Measurements from ENCODE around the gene FYN.
"Not testable (repeated sequence)": the region's sequence is repeated elsewhere in the genome, so short reads cannot be mapped to it uniquely, and the experiment has no call there.

FYN gene

GRCh38 chr6:111650049-111650448 is 223.2 kb downstream of the FYN start:
- H3K4me3 ChIP-seq (ENCODE audit: low read length): no peak overlapping the region
- no peak for DNase-seq (ENCODE audit: low read depth)
- no peak for TF ChIP-seq CTCF (IDR thresholded peaks at IDR 0.05; ENCODE audit: insufficient read depth, low read depth, low read length, missing control alignments)

GRCh38 chr6:111648100-111648499 is 225.2 kb downstream of the FYN start:
- no peak overlapping the region for H3K4me3 ChIP-seq (ENCODE audit: low read length)
- TF ChIP-seq CTCF (IDR thresholded peaks at IDR 0.05; ENCODE audit: insufficient read depth, low read depth, low read length, missing control alignments): no peak
- DNase-seq (ENCODE audit: low read depth): no peak

- TF ChIP-seq CTCF (IDR thresholded peaks at IDR 0.05; ENCODE audit: insufficient read depth, low read depth, low read length, missing control alignments): no peak
- peak; percentile 46 for DNase-seq (ENCODE audit: low read depth)
- no peak overlapping the region for H3K4me3 ChIP-seq (ENCODE audit: low read length)
Measured at GRCh38 chr6:111646942-111647341, 226.3 kb downstream of the FYN start.

- no peak for TF ChIP-seq CTCF (IDR thresholded peaks at IDR 0.05; ENCODE audit: insufficient read depth, low read depth, low read length, missing control alignments)
- no peak overlapping the region for H3K4me3 ChIP-seq (ENCODE audit: low read length)
- no peak for DNase-seq (ENCODE audit: low read depth)
Measured at GRCh38 chr6:111646034-111646433, 227.2 kb downstream of the FYN start.

GRCh38 chr6:111644893-111645430 is 228.3 kb downstream of the FYN start:
- no peak overlapping the region for H3K4me3 ChIP-seq (ENCODE audit: low read length)
- no peak for TF ChIP-seq CTCF (IDR thresholded peaks at IDR 0.05; ENCODE audit: insufficient read depth, low read depth, low read length, missing control alignments)
- no peak for DNase-seq (ENCODE audit: low read depth)

GRCh38 chr6:111642463-111643158 is 230.6 kb downstream of the FYN start:
- H3K4me3 ChIP-seq (ENCODE audit: low read length): no peak overlapping the region
- peak; percentile 70 for TF ChIP-seq CTCF (IDR thresholded peaks at IDR 0.05; ENCODE audit: insufficient read depth, low read depth, low read length, missing control alignments)
- DNase-seq (ENCODE audit: low read depth): peak; percentile 72

- no peak overlapping the region for H3K4me3 ChIP-seq (ENCODE audit: low read length)
- TF ChIP-seq CTCF (IDR thresholded peaks at IDR 0.05; ENCODE audit: insufficient read depth, low read depth, low read length, missing control alignments): no peak
- DNase-seq (ENCODE audit: low read depth): no peak
Measured at GRCh38 chr6:111639266-111639665, 234.0 kb downstream of the FYN start.

GRCh38 chr6:111634981-111635380 is 238.3 kb downstream of the FYN start:
- not testable (repeated sequence) for DNase-seq (ENCODE audit: low read depth); H3K4me3 ChIP-seq (ENCODE audit: low read length)
